ENCODE data around the gene RENBP. TPM values are rescaled to one million over a fixed set of nuclear protein-coding genes. Genes with fewer than 3 reads are reported as not detected.

RENBP gene
- total RNA-seq, 2 donors from 2014 or later, result 12.0 to 17.5 TPM

GRCh38 chrX:153958605-153959004 lies 14.2 kb upstream of the RENBP start:
- H3K27me3 ChIP-seq (ENCODE audit: control insufficient read depth, insufficient read depth, low read length, poor library complexity, severe bottlenecking), result no peaks in the 10 kb centered on the region
- no peak overlapping the region for H3K9ac ChIP-seq (ENCODE audit: extremely low read depth, low read length, poor library complexity, severe bottlenecking)
- DNase-seq, result no peak
- H3K4me1 Mint-ChIP-seq, result no peaks in the 10 kb centered on the region
- no peak overlapping the region for H3K4me3 ChIP-seq (ENCODE audit: low read length)
- H3K36me3 ChIP-seq (ENCODE audit: control insufficient read depth, insufficient read depth, low read length), result peaks cover 42% of the 10 kb centered on the region
- WGBS, 2 experiments (ENCODE audit: insufficient coverage in 1 of 2, insufficient read length in 1 of 2), result 93% methylated on average over 14 of the region's 14 CpGs; no CpG with 5 or more reads in 1 of the 2 experiments
- TF ChIP-seq, protein P1, sequence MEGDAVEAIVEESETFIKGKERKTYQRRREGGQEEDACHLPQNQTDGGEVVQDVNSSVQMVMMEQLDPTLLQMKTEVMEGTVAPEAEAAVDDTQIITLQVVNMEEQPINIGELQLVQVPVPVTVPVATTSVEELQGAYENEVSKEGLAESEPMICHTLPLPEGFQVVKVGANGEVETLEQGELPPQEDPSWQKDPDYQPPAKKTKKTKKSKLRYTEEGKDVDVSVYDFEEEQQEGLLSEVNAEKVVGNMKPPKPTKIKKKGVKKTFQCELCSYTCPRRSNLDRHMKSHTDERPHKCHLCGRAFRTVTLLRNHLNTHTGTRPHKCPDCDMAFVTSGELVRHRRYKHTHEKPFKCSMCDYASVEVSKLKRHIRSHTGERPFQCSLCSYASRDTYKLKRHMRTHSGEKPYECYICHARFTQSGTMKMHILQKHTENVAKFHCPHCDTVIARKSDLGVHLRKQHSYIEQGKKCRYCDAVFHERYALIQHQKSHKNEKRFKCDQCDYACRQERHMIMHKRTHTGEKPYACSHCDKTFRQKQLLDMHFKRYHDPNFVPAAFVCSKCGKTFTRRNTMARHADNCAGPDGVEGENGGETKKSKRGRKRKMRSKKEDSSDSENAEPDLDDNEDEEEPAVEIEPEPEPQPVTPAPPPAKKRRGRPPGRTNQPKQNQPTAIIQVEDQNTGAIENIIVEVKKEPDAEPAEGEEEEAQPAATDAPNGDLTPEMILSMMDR (conservative IDR thresholded peaks at IDR 0.05), result no peak
- H3K27ac ChIP-seq (ENCODE audit: low read depth, low read length), result no peak overlapping the region
- no peaks in the 10 kb centered on the region for H3K9me3 Mint-ChIP-seq
- no peak overlapping the region for H3K27ac Mint-ChIP-seq
- no peaks in the 10 kb centered on the region for H3K4me1 ChIP-seq (ENCODE audit: control insufficient read depth, insufficient read depth, low read length)
- no peaks in the 10 kb centered on the region for H3K27me3 Mint-ChIP-seq (ENCODE audit: insufficient read depth)
- H3K36me3 Mint-ChIP-seq (ENCODE audit: low read depth), result peaks cover 90% of the 10 kb centered on the region
- no peaks in the 10 kb centered on the region for H3K9me3 ChIP-seq (ENCODE audit: control insufficient read depth, low read length)
- H3K4me3 Mint-ChIP-seq, result no peak overlapping the region

DNA sequence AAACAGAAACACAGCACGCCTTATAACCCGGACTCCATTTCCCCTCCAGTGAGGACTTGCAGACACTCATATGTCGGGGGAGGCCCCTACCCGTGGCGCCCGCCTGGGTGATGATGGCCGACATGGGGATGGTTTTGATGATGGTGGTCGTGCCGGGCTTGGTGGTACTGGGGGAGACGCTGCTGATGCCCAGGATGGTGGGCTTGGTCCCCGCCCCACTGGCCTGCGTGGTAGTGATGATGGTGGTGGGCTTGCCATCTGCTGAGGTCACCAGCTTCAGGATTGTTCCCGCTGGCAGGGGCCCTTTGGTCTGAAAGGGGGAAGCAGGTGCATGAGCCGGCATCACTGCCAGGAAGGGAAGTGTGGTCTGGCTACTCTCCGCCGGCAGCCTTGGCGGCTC lies 12.8 kb upstream of the RENBP start:
- no peaks in the 10 kb centered on the region for H3K27me3 ChIP-seq (ENCODE audit: control insufficient read depth, insufficient read depth, low read length, poor library complexity, severe bottlenecking)
- H3K27ac ChIP-seq (ENCODE audit: low read depth, low read length), result no peak overlapping the region
- H3K9me3 Mint-ChIP-seq, result no peaks in the 10 kb centered on the region
- no peak overlapping the region for H3K27ac Mint-ChIP-seq
- H3K9ac ChIP-seq (ENCODE audit: extremely low read depth, low read length, poor library complexity, severe bottlenecking), result no peak overlapping the region
- no peak overlapping the region for H3K4me3 ChIP-seq (ENCODE audit: low read length)
- H3K27me3 Mint-ChIP-seq (ENCODE audit: insufficient read depth), result no peaks in the 10 kb centered on the region
- H3K36me3 Mint-ChIP-seq (ENCODE audit: low read depth), result peaks cover 86% of the 10 kb centered on the region
- no peaks in the 10 kb centered on the region for H3K9me3 ChIP-seq (ENCODE audit: control insufficient read depth, low read length)
- H3K36me3 ChIP-seq (ENCODE audit: control insufficient read depth, insufficient read depth, low read length), result peaks cover 40% of the 10 kb centered on the region
- TF ChIP-seq, protein P1 (conservative IDR thresholded peaks at IDR 0.05), result no peak
- no peaks in the 10 kb centered on the region for H3K4me1 ChIP-seq (ENCODE audit: control insufficient read depth, insufficient read depth, low read length)
- WGBS, 2 experiments (ENCODE audit: insufficient coverage in 1 of 2, insufficient read length in 1 of 2), result 95 to 100% methylated on average over 1 to 15 of the region's 17 CpGs
- no peak for DNase-seq
- H3K4me1 Mint-ChIP-seq, result no peaks in the 10 kb centered on the region
- no peak overlapping the region for H3K4me3 Mint-ChIP-seq

DNA sequence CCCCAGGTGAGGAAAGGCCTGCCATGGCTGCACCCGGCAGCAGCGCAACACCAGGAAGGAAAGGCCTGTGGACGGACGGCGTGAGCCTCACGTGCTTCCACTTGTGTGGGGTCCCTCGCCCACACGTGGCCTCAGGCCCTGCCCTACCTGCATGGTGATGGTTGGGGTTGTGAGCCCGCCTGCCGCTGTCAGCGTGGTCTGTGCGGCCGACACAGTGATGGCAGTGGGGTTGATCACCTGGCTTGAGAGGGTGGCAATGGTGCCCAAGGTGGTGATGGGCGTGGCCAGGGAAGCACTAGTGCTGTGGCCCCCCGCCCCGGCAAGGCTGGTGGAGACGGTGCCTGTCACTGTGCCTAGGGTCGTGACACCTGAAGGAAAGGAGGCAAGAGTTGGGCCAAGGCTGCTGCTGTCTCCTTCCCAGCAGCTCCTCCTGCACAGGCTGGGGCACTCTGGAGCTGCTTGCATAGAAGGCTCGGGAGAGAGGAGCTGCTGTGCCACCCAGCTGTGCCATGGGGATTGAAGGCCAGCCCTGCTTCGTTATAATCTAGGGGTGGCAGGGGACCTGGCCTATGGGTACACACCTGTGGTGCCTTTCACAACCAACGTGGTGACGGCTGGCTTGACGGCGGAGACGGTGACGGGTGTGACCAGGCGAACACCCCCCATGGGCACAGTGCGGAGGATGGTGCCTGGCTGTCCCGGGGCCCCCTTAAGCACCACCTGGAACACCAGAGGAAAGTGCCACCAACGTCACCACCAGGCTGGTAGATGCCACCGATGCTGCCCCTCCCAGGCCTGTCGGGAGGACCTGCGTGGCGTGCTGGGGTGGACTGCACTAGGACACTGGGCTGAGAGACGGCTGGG lies 11.8 kb upstream of the RENBP start:
- TF ChIP-seq, protein P1 (conservative IDR thresholded peaks at IDR 0.05), result no peak
- 92 to 96% methylated on average over 7 to 35 of the region's 35 CpGs for WGBS, 2 experiments (ENCODE audit: insufficient coverage in 1 of 2, insufficient read length in 1 of 2)
- Mint-ChIP-seq H3K36me3 (ENCODE audit: low read depth) (peaks cover 86% of the 10 kb centered on the region), H3K27me3 (ENCODE audit: insufficient read depth) (no peaks in the 10 kb centered on the region), H3K27ac (no peak overlapping the region), H3K4me1 (no peaks in the 10 kb centered on the region), H3K4me3 (no peak overlapping the region), H3K9me3 (no peaks in the 10 kb centered on the region)
- Histone ChIP-seq H3K9me3 (ENCODE audit: control insufficient read depth, low read length) (no peaks in the 10 kb centered on the region), H3K27ac (ENCODE audit: low read depth, low read length) (no peak overlapping the region), H3K36me3 (ENCODE audit: control insufficient read depth, insufficient read depth, low read length) (peaks cover 38% of the 10 kb centered on the region), H3K9ac (ENCODE audit: extremely low read depth, low read length, poor library complexity, severe bottlenecking) (no peak overlapping the region), H3K4me1 (ENCODE audit: control insufficient read depth, insufficient read depth, low read length) (no peaks in the 10 kb centered on the region), H3K4me3 (ENCODE audit: low read length) (no peak overlapping the region), H3K27me3 (ENCODE audit: control insufficient read depth, insufficient read depth, low read length, poor library complexity, severe bottlenecking) (no peaks in the 10 kb centered on the region)
- DNase-seq, result no peak
